OCI-LY7 (cell line): ENCODE results near the gene PTPRM. TPM values are rescaled to one million over a fixed set of nuclear protein-coding genes. Genes with fewer than 3 reads are reported as not detected.

Experiments used
- BruUV-seq: library from RNA; stranded (reverse); fragments of 400-500 nt; replicated peaks from 2 replicates; lab custom pipeline; 2021; lab: Mats Ljungman, UMichigan
- CTCF ChIA-PET: fragments of 300-600 bp; sonication (Branson Sonifier 250); formaldehyde crosslinking; loops from one replicate; lab custom pipeline; 2022; ENCODE audit warnings: antibody characterized with exemption; ENCODE audit not compliant: unreplicated experiment; lab: Charles Lee
- POLR2A ChIA-PET: fragments of 300-600 bp; sonication (Branson Sonifier 250); formaldehyde crosslinking; loops from one replicate; lab custom pipeline; 2022; ENCODE audit warnings: antibody characterized with exemption; lab: Charles Lee
- DNase-seq: peaks from one replicate; pipeline ENCODE4 v3.0.0-alpha.2; 2015; ENCODE audit warnings: low spot score
- H2AFZ ChIP-seq: fragments of 200-600 bp; sonication (generic), shearing (Covaris generic); 2 replicates; pipeline ENCODE4 v1.6.1; 2014; ENCODE audit warnings: mild to moderate bottlenecking, antibody characterized with exemption, low read length, moderate library complexity
- H3K27ac ChIP-seq: fragments of 200-600 bp; sonication (generic); 2 replicates; pipeline ENCODE4 v1.5.1; 2014; ENCODE audit warnings: mixed run types, low read depth, mild to moderate bottlenecking, moderate library complexity, low read length, inconsistent platforms; ENCODE audit not compliant: poor library complexity, severe bottlenecking
- H3K36me3 ChIP-seq: fragments of 200-600 bp; sonication (generic); 2 replicates; pipeline ENCODE4 v1.6.1; 2014; ENCODE audit warnings: mild to moderate bottlenecking, antibody characterized with exemption, low read length, moderate library complexity, mixed read lengths; ENCODE audit not compliant: insufficient read depth
- H3K4me1 ChIP-seq: fragments of 200-600 bp; sonication (generic); 2 replicates; pipeline ENCODE4 v1.5.1; 2014; ENCODE audit warnings: mild to moderate bottlenecking, low read length; ENCODE audit not compliant: insufficient read depth, poor library complexity, severe bottlenecking
- H3K4me2 ChIP-seq: fragments of 200-600 bp; sonication (generic); 2 replicates; pipeline ENCODE4 v1.6.1; 2014; ENCODE audit warnings: mild to moderate bottlenecking, low read length
- H3K4me3 ChIP-seq: fragments of 200-600 bp; sonication (generic); 2 replicates; pipeline ENCODE4 v1.5.1; 2014; ENCODE audit warnings: mild to moderate bottlenecking, low read depth, low read length; ENCODE audit not compliant: poor library complexity, severe bottlenecking
- H3K79me2 ChIP-seq: fragments of 200-600 bp; sonication (generic); 2 replicates; pipeline ENCODE4 v1.6.1; 2016; ENCODE audit warnings: low read depth, mild to moderate bottlenecking, low read length, moderate library complexity, mixed read lengths; ENCODE audit not compliant: insufficient read depth
- H3K9me2 ChIP-seq: fragments of 200-600 bp; sonication (generic); 2 replicates; pipeline ENCODE4 v1.6.1; 2016; ENCODE audit warnings: mild to moderate bottlenecking, low read length, mixed read lengths; ENCODE audit not compliant: insufficient read depth
- H3K9me3 ChIP-seq: fragments of 200-600 bp; sonication (generic); 2 replicates; pipeline ENCODE4 v1.6.1; 2014; ENCODE audit warnings: mild to moderate bottlenecking, mixed run types, low read length, mixed read lengths
- H4K20me1 ChIP-seq: fragments of 200-600 bp; sonication (generic); 2 replicates; pipeline ENCODE4 v1.6.1; 2014; ENCODE audit warnings: mild to moderate bottlenecking, antibody characterized with exemption, low read length, moderate library complexity, mixed read lengths; ENCODE audit not compliant: insufficient read depth
- CTCF ChIP-seq: fragments of 200-600 bp; sonication (generic); conservative IDR thresholded peaks from 2 replicates; pipeline ENCODE4 v1.5.1; 2014; ENCODE audit warnings: mild to moderate bottlenecking, antibody characterized with exemption, low read length, moderate library complexity, mixed read lengths
- EZH2phosphoT487 ChIP-seq: fragments of 200-600 bp; sonication (generic); IDR thresholded peaks from 2 replicates; pipeline ENCODE4 v1.6.1; 2018; ENCODE audit warnings: low read depth, borderline replicate concordance, mild to moderate bottlenecking, mixed run types, antibody characterized with exemption, low read length, moderate library complexity, mixed read lengths
- intact Hi-C: fragments of 100-400 bp; cut with micrococcal nuclease; formaldehyde crosslinking; loops from one replicate; pipeline ENCODE4 v1.10.0; 2022; ENCODE audit not compliant: unreplicated experiment
- total RNA-seq, 2 experiments: library from RNA; depleted of rRNA in 1 of 2; stranded (reverse); fragments of >200 nt in 1 of 2; shearing (Covaris generic) in 1 of 2; gene quantifications; 2 replicates each; pipeline ENCODE4 v1.2.3, GENCODE V29; 2014 to 2022

Gene PTPRM
- total RNA-seq, 2 experiments from 2014 or later: not detected

- ChIA-PET POLR2A (no interaction called here), CTCF (no interaction called here)
- H3K9me2 ChIP-seq: no peaks in the 10 kb centered on the region
- DNase-seq: no peak
- H4K20me1 ChIP-seq: no peaks in the 10 kb centered on the region
- no peaks in the 10 kb centered on the region for H3K9me3 ChIP-seq
- BruUV-seq: no TSS peak
- intact Hi-C loops: no loop called here
- no peak overlapping the region for H3K27ac ChIP-seq
- TF ChIP-seq EZH2phosphoT487: no peak
- TF ChIP-seq CTCF: no peak
- H3K4me1 ChIP-seq: no peaks in the 10 kb centered on the region
- H3K36me3 ChIP-seq: no peaks in the 10 kb centered on the region
- H3K79me2 ChIP-seq: no peaks in the 10 kb centered on the region
- H2AFZ ChIP-seq: no peak overlapping the region
- no peak overlapping the region for H3K4me3 ChIP-seq
- no peak overlapping the region for H3K4me2 ChIP-seq
Measured at GRCh38 chr18:7750966-7751365, 183.8 kb downstream of the PTPRM start.

GRCh38 chr18:7754258-7754657 lies 187.1 kb downstream of the PTPRM start:
- Histone ChIP-seq H3K4me3 (no peak overlapping the region), H3K79me2 (no peaks in the 10 kb centered on the region), H3K4me1 (no peaks in the 10 kb centered on the region), H3K9me3 (no peaks in the 10 kb centered on the region), H3K27ac (no peak overlapping the region), H2AFZ (no peak overlapping the region), H4K20me1 (no peaks in the 10 kb centered on the region), H3K4me2 (no peak overlapping the region), H3K36me3 (no peaks in the 10 kb centered on the region), H3K9me2 (no peaks in the 10 kb centered on the region)
- BruUV-seq: no TSS peak
- CTCF ChIA-PET: no interaction called here
- DNase-seq: no peak
- POLR2A ChIA-PET: no interaction called here
- no peak for TF ChIP-seq CTCF
- TF ChIP-seq EZH2phosphoT487: no peak
- intact Hi-C loops: no loop called here

GRCh38 chr18:7754725-7755181 lies 187.6 kb downstream of the PTPRM start:
- intact Hi-C loops: no loop called here
- Histone ChIP-seq H3K4me1 (no peaks in the 10 kb centered on the region), H3K36me3 (no peaks in the 10 kb centered on the region), H3K79me2 (no peaks in the 10 kb centered on the region), H4K20me1 (no peaks in the 10 kb centered on the region), H3K4me3 (no peak overlapping the region), H3K9me2 (no peaks in the 10 kb centered on the region), H3K9me3 (no peaks in the 10 kb centered on the region), H3K4me2 (no peak overlapping the region), H2AFZ (no peak overlapping the region), H3K27ac (no peak overlapping the region)
- TF ChIP-seq CTCF (no peak), EZH2phosphoT487 (no peak)
- ChIA-PET CTCF (no interaction called here), POLR2A (no interaction called here)
- no peak for DNase-seq
- BruUV-seq: no TSS peak
